Measurements from ENCODE around the gene WDR64. TPM values are rescaled to one million over a fixed set of nuclear protein-coding genes. Genes with fewer than 3 reads are reported as not detected.

Gene WDR64
- total RNA-seq: under 1 TPM in 1 of 2 donors, not detected in 1; 0.12 TPM

DNA sequence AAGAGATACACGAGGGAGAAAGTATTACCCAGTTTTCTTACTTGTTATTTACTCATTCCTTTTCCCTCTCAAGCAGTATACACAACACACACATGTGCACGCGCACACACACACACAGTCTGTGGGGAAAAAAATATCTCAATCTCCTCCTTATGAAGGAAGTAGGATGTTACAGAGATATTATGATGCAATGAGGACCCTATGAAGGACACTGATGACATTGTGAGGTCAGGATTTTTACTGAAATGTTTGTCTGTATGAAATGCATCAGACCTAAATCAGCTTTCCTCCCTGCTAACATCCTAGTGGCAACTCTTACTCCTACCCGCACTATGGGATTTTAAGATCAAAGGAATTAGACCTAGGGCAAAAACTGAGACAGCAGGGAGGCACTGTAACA lies at the start of gene WDR64:
Gene WDR64 (plus strand): TSS at position 270 of the 400 bp plus-strand sequence. CDS start 204 bp downstream, outside the sequence.
- peaks cover 16% of the 10 kb centered on the region for H3K27me3 Mint-ChIP-seq (ENCODE audit: low read depth)

DNA sequence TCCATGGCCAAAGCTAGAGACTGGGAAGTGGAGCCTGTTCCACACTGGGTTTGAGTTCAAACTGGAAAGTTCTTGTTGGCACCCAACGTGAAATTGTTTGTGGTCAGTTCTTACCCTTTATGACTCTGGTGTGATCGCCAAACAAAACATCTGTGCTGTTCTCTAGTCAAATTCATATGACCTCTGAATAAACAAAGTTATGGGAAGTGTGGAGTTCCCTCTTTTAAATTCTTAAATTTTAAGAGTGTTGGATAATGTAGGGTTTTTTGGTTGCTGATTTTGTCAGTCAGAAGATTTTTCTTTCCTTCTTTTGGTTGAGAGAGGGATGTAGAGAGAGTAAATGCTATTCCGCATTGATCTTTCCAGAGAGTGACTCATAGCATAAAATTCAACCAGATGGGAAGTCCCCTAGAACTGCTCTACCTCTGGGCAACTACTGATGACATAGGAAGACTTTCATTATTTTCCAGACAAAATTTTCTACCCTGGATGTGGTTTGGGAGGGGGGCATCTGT lies 48.3 kb upstream of the WDR64 start:
- Mint-ChIP-seq H3K9me3 (peaks cover 0 to 2% of the 10 kb centered on the region in 2 donors), H3K4me1 (ENCODE audit: low read depth) (peaks cover 45% of the 10 kb centered on the region)

More for the DNA sequence above, at the start of gene WDR64:
- H3K4me1 Mint-ChIP-seq (ENCODE audit: low read depth): peaks cover 6% of the 10 kb centered on the region
- H3K27ac Mint-ChIP-seq: no peak within 1 kb of the TSS
- no peaks in the 10 kb centered on the region for H3K36me3 Mint-ChIP-seq (ENCODE audit: insufficient read depth in 2 of 2)
- H3K9me3 Mint-ChIP-seq: peaks cover 0 to 2% of the 10 kb centered on the region in 2 donors
- H3K4me3 Mint-ChIP-seq: no peak within 1 kb of the TSS
- ATAC-seq (replicated peaks in 1 of 2) (no peak), DNase-seq (no peak)

DNA sequence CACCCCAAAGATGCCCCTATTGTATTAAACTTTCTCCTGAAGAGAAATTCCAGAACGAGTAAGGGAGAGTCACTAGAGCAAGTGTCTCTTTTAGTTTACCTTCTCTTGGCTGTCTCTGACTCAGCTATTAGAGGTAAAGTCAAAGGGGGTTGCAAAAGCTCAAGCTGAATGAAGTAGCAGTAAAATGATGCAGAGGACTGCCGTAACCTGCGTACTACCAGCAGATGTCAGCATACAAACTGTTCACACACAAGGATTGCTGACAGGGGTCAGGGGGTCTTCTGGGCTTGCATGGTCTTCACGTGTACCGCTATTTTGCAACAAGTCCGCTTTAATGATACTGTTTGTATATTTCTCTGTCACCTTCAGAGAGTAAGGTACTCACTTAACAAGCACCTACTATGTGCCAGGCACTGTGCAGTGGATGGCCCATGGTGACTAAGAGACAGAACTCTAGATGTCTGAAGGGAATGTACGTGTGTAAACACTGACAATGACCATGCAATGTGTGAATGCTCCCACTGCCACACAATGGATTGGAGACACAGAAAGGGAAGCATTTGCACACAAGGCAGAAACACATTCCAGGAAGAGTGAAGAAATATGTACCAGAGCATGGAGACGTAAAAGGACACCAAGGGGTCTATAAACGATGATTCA lies 46.8 kb upstream of the WDR64 start:
- ATAC-seq (replicated peaks in 1 of 2): no peak
- H3K27me3 Mint-ChIP-seq (ENCODE audit: low read depth): no peaks in the 10 kb centered on the region
- peaks cover 6 to 16% of the 10 kb centered on the region in 2 donors for H3K36me3 Mint-ChIP-seq (ENCODE audit: insufficient read depth in 2 of 2)
- H3K4me1 Mint-ChIP-seq (ENCODE audit: low read depth): peaks cover 44% of the 10 kb centered on the region
- peaks cover 0 to 2% of the 10 kb centered on the region in 2 donors for H3K9me3 Mint-ChIP-seq
- DNase-seq: no peak
- H3K4me3 Mint-ChIP-seq: no peak overlapping the region
- H3K27ac Mint-ChIP-seq: no peak overlapping the region

More for the DNA sequence above, 48.3 kb upstream of the WDR64 start:
- DNase-seq (no peak), ATAC-seq (replicated peaks in 1 of 2) (no peak)
- peaks cover 6 to 16% of the 10 kb centered on the region in 2 donors for H3K36me3 Mint-ChIP-seq (ENCODE audit: insufficient read depth in 2 of 2)
- no peak overlapping the region for H3K27ac Mint-ChIP-seq
- H3K4me3 Mint-ChIP-seq: no peak overlapping the region
- H3K27me3 Mint-ChIP-seq (ENCODE audit: low read depth): no peaks in the 10 kb centered on the region

DNA sequence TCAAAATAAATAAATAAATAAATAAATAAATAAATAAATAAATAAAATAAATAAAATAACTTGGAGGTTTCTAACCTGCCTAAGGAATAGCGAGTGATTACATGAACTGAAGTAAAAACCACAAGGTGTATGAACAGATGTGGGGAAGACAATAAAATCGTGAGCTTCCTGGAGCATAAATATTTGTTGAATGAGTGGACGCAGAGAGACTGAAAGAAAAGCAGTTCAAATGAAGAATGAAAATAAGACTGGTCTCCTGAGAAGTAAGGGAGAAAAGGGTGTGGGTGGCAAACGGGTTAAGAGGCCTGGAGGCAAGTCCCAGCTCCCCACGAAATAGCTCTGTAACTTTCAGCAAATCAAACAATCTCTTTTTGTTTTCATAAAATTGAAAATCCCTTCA lies 45.5 kb upstream of the WDR64 start:
- ATAC-seq (replicated peaks in 1 of 2): no peak
- Mint-ChIP-seq H3K4me1 (ENCODE audit: low read depth) (peaks cover 34% of the 10 kb centered on the region), H3K9me3 (peaks cover 0 to 2% of the 10 kb centered on the region in 2 donors), H3K27ac (no peak overlapping the region), H3K4me3 (no peak overlapping the region), H3K36me3 (ENCODE audit: insufficient read depth in 2 of 2) (peaks cover 1 to 15% of the 10 kb centered on the region in 2 donors), H3K27me3 (ENCODE audit: low read depth) (no peaks in the 10 kb centered on the region)
- no peak for DNase-seq

DNA sequence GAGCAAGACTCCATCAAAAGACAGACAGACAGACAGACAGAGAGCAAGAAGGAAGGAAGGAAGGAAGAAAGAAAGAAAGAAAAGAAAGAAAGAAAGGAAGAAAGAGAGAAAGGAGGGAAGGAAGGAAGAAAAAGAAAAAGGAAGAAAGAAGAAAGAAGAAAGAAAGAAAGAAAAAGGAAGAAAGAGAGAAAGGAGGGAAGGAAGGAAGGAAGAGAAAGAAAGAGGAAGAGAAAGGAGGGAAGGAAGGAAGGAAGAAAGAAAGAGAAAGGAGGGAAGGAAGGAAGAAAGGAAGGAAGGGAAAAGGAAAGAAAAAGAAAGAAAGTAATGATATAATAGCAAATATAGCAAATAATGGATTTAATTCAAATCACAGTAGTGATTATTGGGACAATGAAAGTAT lies 44.6 kb upstream of the WDR64 start:
- H3K36me3 Mint-ChIP-seq (ENCODE audit: insufficient read depth in 2 of 2): peaks cover 1 to 5% of the 10 kb centered on the region in 2 donors
- no peaks in the 10 kb centered on the region for H3K27me3 Mint-ChIP-seq (ENCODE audit: low read depth)
- ATAC-seq (replicated peaks in 1 of 2) (no peak), DNase-seq (no peak)
- no peak overlapping the region for H3K4me3 Mint-ChIP-seq
- H3K9me3 Mint-ChIP-seq: no peaks in the 10 kb centered on the region
- H3K4me1 Mint-ChIP-seq (ENCODE audit: low read depth): peaks cover 35% of the 10 kb centered on the region
- H3K27ac Mint-ChIP-seq: no peak overlapping the region

DNA sequence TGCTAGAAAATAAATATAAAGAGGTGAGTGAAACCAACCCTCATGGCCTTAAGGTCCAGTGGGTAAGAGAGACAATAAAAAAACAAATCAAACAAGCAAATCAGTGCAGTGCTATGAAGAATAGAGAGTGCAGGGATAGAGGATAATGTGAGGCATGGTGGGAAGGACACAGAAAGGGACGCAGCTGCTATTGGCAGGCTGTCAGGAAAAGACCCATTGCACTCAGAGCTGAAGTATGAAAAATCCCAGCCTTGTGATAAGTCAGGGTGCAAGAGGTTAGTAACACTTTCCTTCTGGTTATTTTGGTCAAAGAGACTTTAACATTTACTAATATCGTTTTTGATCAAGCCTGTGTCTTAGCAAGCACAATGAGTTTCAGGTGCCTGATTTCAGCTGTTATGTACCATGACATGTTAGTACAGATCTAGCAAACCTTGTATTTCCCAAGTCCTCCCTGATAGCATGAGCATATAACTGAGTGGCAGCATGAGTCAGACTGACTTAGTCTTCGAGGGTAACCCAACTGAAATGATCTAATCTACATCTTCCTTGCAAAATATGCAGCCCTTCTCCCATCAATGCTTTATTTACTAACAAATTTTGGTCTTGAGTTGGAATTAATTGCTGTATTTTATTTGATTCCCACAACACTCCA lies 43.6 kb upstream of the WDR64 start:
- Mint-ChIP-seq H3K4me3 (no peak overlapping the region), H3K9me3 (no peaks in the 10 kb centered on the region), H3K36me3 (ENCODE audit: insufficient read depth in 2 of 2) (peaks cover under 1 to 1% of the 10 kb centered on the region in 2 donors), H3K4me1 (ENCODE audit: low read depth) (peaks cover 36% of the 10 kb centered on the region), H3K27ac (no peak overlapping the region), H3K27me3 (ENCODE audit: low read depth) (no peaks in the 10 kb centered on the region)
- DNase-seq (no peak), ATAC-seq (replicated peaks in 1 of 2) (peak; percentile 87 to 91)

DNA sequence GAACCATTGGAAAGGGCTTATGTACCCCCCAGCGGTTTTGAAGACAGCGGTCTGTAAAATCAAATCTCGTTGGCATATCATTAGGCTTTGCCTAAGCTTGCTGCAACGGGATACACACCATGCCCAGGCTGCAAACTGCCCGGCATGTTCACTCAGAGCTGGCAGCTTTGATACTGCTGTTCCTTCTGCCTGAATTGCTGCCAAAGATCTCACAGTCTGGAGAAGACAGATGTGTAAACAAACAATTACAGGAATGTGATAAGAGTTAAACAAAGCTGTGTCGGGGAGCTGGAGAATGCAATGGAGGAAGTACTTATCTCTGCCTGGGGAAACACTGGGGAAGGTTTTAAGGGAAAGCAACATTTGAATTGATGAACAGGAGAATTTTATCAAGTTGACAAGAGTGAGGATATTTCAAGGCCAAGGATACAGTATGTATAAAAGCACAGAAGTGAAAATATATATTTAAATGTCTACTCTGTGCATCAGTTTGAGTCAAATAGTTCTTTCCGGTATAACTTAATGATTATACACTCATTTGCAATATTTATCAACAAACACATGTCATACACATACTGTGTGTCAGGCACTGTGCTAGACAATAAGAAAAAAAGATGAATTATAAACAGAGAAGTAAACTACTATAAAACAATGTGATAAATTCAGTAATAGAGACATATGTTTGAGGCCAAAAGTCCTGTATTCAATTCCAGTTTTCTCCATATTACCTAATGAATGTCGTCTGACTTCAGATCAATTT lies 41.8 kb upstream of the WDR64 start:
- ATAC-seq (replicated peaks in 1 of 2) (no peak), DNase-seq (no peak)
- Mint-ChIP-seq H3K9me3 (no peaks in the 10 kb centered on the region), H3K27me3 (ENCODE audit: low read depth) (no peaks in the 10 kb centered on the region), H3K36me3 (ENCODE audit: insufficient read depth in 2 of 2) (peaks cover 0 to 1% of the 10 kb centered on the region in 2 donors), H3K4me1 (ENCODE audit: low read depth) (peaks cover 37% of the 10 kb centered on the region), H3K4me3 (no peak overlapping the region), H3K27ac (no peak overlapping the region)

DNA sequence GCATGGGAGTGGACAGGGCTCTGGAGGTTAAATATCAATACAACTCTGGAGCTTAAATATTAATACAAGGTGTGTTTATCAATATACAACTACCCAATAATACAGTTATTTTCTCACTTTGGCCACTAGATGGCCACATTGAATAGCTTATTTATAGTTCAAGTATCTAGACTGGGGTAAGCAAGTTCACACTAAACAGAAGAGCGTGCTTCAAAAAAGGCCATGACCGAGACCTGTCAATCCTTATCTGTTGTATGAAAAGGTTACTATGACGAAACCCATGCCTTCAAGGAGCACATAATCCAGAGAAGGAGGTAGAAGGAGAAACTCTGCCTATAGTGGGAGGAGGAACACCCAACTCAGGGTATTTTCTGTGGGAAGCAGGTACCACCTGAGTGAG lies 41.0 kb upstream of the WDR64 start:
- Mint-ChIP-seq H3K4me3 (no peak overlapping the region), H3K4me1 (ENCODE audit: low read depth) (peaks cover 33% of the 10 kb centered on the region), H3K9me3 (no peaks in the 10 kb centered on the region), H3K27me3 (ENCODE audit: low read depth) (no peaks in the 10 kb centered on the region), H3K27ac (no peak overlapping the region), H3K36me3 (ENCODE audit: insufficient read depth in 2 of 2) (no peaks in the 10 kb centered on the region)
- ATAC-seq (replicated peaks in 1 of 2): peak; percentile 51 to 53
- DNase-seq: no peak

DNA sequence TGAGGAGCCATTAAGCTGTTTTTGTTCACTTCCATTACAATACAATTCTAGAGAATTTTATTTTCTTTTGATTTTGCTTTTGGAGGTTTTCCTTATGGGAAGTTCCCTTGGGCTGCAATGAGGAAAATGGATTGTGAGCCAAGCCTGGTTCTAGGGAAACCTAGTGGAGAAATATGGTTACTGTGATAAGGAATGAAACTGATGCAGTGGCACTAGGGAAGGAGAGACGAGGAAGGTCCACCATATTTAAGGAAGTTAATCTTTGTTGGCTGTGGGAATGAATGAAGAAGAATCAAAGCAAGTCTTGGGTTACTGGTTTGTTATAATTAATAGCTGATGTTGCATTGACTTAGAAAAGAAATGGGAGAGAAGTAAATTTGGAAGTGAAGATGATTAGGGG lies 40.3 kb upstream of the WDR64 start:
- no peak for ATAC-seq (replicated peaks in 1 of 2)
- DNase-seq: no peak
- no peaks in the 10 kb centered on the region for H3K27me3 Mint-ChIP-seq (ENCODE audit: low read depth)
- no peak overlapping the region for H3K4me3 Mint-ChIP-seq
- no peaks in the 10 kb centered on the region for H3K36me3 Mint-ChIP-seq (ENCODE audit: insufficient read depth in 2 of 2)
- peaks cover 33% of the 10 kb centered on the region for H3K4me1 Mint-ChIP-seq (ENCODE audit: low read depth)
- H3K9me3 Mint-ChIP-seq: no peaks in the 10 kb centered on the region
- no peak overlapping the region for H3K27ac Mint-ChIP-seq

DNA sequence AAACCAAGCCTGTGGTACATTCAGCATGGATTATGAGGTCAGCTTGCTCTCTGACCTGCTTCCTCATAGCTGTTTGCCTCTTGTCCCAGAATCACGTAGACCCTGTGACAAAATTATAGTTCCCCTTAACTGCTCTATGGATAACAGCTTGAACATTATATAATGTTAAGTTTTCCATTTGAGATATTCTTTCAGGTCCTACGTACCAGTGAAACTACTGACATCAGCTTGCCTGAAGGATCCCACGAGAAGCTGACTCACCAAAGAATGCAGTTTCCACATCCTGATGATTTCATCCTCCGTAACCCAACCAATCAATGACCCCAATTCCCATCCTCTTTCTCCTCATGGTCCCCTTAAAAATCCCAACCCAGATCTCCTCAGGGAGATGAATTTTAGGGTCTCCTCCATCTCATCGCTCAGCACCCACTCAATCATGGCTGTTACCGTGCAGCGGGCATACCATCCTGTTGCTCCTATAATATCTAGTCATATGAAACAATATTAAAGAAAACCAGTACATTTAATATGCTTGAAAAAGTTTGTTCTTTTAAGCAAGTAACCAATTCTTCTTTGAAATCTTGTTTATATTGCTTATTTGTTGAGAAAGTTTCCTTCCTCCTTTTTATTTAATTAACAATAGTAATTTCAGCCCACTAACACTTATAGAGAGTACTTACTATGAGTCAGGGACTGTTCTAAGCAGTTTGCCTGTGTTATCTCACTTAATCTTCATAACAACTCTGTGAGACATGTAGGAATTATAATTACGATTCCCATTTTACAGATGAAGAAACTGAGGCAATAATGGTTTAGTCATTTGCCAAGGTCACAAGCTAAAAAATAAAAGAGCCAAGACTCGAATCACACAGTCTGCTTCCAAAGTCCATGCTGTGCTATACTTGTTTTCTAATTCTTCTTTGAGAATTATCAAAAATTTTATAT lies 39.3 kb upstream of the WDR64 start:
- Mint-ChIP-seq H3K36me3 (ENCODE audit: insufficient read depth in 2 of 2) (no peaks in the 10 kb centered on the region), H3K4me3 (peak overlapping the region; percentile 8 to 29), H3K27me3 (ENCODE audit: low read depth) (no peaks in the 10 kb centered on the region), H3K4me1 (ENCODE audit: low read depth) (peaks cover 41% of the 10 kb centered on the region), H3K27ac (peak overlapping the region; percentile 50), H3K9me3 (no peaks in the 10 kb centered on the region)
- ATAC-seq (replicated peaks in 1 of 2) (no peak), DNase-seq (no peak)

DNA sequence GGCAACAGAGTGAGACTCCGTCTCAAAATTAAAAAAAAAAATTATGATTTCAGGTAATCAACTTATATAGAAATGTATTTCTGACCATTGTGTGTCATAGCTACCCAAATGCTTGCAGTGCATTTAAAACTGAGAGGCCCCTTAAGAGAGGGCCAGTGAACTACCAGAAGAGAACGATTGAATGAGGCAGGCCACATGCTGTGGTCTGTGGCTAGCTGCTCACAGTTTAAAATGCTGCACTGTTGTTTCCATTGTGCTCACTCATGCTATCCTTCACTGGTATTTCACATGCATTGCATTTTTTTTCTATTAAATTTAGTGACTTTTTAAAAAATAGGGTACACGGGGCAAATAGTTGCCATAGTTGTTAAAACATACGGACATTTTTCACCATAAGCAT lies 37.9 kb upstream of the WDR64 start:
- DNase-seq (peak in 1 of 2 donors; percentile 26), ATAC-seq (replicated peaks in 1 of 2) (peak; percentile 69 to 75)
- Mint-ChIP-seq H3K27ac (no peak overlapping the region), H3K4me3 (no peak overlapping the region), H3K27me3 (ENCODE audit: low read depth) (no peaks in the 10 kb centered on the region), H3K36me3 (ENCODE audit: insufficient read depth in 2 of 2) (no peaks in the 10 kb centered on the region), H3K4me1 (ENCODE audit: low read depth) (peaks cover 38% of the 10 kb centered on the region), H3K9me3 (no peaks in the 10 kb centered on the region)

DNA sequence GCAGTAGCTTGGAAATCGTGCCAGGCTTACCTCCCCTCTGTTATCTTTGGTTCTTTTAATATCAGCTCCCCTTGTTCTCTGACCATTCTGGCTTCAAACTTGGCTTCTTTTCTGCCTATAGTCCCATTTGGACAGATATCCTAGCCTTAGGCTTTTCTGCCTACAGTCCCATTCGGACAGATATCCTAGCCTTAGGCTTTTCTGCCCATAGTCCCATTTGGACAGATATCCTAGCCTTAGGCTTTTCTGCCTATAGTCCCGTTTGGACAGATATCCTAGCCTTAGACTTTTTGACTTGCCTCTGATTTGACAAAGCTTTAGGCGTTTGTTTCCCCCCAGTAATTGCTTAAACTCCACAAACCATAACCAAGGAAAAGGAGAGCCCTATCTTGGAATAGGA lies 37.5 kb upstream of the WDR64 start:
- H3K27ac Mint-ChIP-seq: no peak overlapping the region

More for the DNA sequence above, 37.5 kb upstream of the WDR64 start:
- ATAC-seq (replicated peaks in 1 of 2) (no peak), DNase-seq (no peak)
- Mint-ChIP-seq H3K4me3 (no peak overlapping the region), H3K9me3 (no peaks in the 10 kb centered on the region), H3K36me3 (ENCODE audit: insufficient read depth in 2 of 2) (no peaks in the 10 kb centered on the region), H3K27me3 (ENCODE audit: low read depth) (no peaks in the 10 kb centered on the region), H3K4me1 (ENCODE audit: low read depth) (peaks cover 38% of the 10 kb centered on the region)
